GM18519 (cell line): Measurements from ENCODE around the gene ZCRB1.
"Not testable (repeated sequence)": the region's sequence is repeated elsewhere in the genome, so short reads cannot be mapped to it uniquely, and the experiment has no call there.

Experiments
- ATAC-seq: cut with Tn5 transposase; IDR thresholded peaks from one replicate; pipeline ENCODE4 v1.9.1; 2021; ENCODE audit warnings: mild to moderate bottlenecking, moderate library complexity; ENCODE audit not compliant: unreplicated experiment, low FRiP score

ZCRB1 gene

GRCh38 chr12:42332301-42333285 lies 6.7 kb upstream of the ZCRB1 start:
- peak; percentile 78 for ATAC-seq

DNA sequence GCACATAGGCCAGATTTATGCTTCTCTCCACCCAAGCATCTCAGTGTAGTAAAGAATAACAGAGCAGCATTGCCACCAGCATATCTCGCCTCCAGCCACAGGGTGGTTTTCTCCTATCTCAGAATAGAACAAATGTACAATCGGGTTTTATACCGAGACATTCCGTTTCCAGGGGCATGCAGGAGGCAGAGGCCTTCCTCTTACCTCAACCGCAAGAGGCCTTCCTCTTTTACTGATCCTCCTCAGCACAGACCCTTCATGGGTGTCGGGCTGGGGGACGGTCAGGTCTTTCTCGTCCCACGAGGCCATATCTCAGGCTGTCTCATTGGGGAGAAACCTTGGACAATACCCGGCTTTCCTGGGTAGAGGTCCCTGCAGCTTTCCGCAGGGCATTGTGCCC lies 4.2 kb upstream of the ZCRB1 start:
- ATAC-seq: not testable (repeated sequence)

DNA sequence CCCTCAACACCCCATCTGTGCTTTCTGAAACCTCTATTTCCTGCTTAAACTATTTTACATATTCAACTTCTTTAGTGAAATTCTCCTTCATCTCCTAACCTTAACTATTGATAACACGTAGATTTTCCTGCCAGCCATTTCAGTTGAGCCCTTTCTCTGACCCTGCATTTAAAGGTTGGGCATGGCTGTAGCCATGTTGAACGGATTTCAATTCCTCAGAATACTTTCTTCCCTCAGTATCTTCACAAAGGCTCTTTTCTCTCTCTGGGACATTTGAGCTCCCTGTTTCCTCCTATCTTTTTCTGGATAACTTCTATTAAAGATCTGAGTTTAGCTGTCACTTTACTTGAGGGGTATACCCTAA lies 1.3 kb upstream of the ZCRB1 start:
- ATAC-seq: no peak

GRCh38 chr12:42326541-42327226 lies 790 bp upstream of the ZCRB1 start:
- no peak for ATAC-seq

GRCh38 chr12:42325326-42325652 lies 605 bp downstream of the ZCRB1 start:
- no peak for ATAC-seq

DNA sequence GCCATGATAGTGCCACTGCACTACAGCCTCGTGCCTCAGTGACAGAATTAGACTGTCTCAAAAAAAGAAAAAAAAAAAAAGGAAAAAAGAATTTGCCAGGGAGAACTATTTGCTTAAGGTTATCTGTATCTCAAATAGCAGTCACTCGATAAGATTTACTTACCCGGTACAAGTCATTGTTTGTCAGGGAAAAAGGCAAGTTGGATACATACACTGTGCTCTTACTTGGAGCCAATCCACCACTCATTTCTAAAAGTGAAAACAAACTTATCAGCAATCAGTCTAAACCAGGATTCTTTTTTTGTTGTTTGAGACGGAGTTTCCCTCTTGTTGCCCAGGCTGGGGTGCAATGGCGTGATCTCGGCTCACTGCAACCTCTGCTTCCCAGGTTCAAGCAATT lies 2.0 kb downstream of the ZCRB1 start:
- ATAC-seq: no peak

GRCh38 chr12:42322567-42322966 lies 3.3 kb downstream of the ZCRB1 start:
- no peak for ATAC-seq

- no peak for ATAC-seq
Measured at GRCh38 chr12:42320796-42321195, 5.1 kb downstream of the ZCRB1 start.

- no peak for ATAC-seq
Measured at GRCh38 chr12:42315108-42315507, 10.8 kb downstream of the ZCRB1 start.

DNA sequence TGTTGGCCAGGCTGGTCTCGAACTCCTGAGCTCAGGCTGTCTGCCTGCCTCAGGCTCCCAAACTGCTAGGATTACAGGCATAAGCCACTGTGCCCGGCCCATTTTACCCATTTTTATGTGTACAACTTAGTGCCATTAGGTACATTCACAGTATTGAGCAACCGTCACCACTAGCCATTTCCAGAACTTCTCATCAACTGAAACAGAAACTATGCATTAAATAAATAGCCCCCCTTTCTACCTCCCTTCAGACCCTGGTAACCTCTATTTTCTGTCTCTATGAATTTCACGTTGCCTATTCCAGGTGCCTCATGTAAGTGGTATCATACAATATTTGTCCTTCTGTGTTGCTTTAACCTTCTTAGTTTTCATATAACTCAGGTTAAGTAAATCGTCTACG lies 15.9 kb downstream of the ZCRB1 start:
- ATAC-seq: no peak

DNA sequence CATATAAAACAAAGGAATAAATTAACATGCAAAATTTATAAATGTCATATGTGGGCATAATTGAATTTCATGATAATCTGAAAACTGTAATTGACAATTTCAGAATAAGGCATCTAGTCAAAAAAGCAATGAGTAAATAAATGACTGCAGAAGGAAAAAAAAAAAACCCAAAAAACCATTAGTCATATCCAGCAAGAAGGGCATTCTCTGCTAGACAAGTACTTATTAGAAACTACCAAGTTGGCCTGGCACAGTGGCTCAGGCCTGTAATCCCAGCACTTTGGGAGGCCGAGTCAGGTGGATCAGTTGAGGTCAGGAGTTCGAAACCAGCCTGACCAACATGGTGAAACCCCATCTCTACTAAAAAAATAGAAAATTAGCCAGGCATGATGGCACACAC lies 17.5 kb downstream of the ZCRB1 start:
- no peak for ATAC-seq

GRCh38 chr12:42306297-42306696 lies 19.6 kb downstream of the ZCRB1 start:
- no peak for ATAC-seq

DNA sequence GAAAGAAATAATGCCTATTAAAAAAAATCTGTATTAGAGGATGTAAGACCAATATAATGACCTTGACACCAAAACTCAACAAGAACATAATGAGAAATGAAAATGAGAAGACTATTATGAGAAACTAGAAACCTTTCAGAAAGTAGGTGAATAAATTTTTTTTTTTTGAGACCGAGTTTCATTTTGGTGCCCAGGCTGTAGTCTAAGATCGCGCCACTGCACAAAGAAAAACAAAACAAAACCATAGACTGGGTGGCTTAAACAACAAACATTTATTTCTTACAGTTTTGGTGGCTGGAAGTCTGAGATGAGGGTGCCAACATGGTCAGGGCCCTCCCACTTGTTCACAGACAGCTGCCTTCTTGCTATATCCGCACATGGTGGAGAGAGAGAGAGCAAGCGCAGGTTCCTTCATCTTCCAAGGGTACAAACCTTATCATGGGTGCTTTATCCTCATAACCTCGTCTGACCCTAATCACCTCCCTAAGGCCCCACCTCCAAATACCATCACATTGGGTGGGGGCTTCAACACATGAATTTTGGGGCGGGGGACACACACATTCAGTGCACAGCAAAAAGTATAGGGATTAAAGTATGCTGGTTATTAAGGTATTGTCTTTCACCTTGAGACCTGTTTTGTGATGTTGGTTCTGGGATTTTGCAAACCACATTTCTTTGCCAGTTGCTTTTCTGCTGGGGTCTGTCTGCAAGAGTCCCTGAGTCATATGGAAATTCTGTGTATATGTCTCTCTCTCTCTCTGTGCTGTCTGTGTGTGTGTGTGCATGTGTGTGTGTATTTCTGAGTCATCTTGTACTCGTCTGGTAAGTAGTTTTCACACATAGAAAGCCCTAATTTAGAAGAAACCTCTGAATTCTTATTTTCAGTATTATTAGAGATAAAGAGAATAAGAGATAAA lies 26.2 kb downstream of the ZCRB1 start:
- peak; percentile 83 for ATAC-seq

DNA sequence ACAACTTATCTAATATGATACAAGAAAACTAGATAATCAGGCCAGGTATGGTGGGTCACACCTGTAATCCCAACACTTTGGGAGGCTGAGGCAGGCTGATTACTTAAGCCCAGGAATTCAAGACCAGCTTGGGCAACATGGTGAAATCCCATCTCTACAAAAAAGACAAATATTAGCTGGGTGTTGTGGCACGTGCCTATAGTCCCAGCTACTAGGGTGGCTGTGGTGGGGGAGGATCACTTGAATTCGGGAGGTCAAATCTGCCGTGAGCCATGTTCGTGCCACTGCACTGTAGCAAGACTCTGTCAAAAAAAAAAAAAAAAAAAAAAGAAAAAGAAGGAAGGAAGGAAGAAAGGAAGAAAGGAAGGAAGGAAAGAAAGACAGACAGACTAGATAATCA lies 27.0 kb downstream of the ZCRB1 start:
- no peak for ATAC-seq

DNA sequence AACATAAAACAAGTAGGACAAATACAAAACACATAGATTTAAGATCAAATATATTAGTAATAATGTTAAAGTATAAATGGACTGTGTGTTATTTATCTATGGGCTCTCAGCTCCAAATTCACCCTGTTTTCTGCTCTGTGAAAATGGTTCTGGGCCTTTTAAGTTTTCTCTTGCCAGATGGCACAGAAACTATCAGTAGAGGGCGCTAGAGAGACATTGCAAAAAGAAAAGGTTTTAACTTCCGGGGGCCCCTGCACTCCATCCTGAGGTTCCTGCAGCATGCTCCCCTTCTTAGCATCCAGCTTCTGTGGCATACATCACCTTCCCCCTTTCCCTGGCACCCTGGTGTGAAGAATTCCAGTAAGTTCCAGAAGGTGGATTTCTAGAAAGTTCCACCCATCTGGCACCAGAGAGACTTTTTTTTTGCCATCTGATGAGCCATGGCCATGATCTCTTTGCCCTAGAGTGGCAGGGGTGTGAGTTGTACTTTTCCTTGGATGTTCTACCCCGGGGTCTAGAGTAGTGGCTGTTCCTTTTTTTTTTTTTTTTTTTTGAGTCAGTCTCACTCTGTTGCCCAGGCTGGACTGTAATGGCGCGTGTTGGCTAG lies 29.3 kb downstream of the ZCRB1 start:
- ATAC-seq: no peak

DNA sequence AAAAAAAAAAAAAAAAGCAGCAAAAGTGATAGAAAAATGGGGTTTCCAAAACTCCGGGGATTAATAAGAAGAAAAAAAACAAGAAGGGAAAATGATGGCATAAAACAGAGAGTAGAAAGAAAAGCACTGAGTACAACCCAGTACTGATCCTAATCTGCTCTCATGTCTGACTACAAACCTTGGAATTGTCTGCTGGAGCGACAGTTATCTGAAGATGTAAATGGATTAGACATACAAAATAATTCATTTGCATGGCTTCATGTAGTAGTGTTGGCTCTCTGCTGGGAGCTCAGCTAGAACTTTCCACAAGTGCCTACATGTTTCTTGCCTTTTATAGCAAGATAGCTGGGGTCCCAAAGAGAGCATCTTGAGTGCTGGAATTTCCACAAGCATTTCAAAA lies 34.2 kb downstream of the ZCRB1 start:
- no peak for ATAC-seq

DNA sequence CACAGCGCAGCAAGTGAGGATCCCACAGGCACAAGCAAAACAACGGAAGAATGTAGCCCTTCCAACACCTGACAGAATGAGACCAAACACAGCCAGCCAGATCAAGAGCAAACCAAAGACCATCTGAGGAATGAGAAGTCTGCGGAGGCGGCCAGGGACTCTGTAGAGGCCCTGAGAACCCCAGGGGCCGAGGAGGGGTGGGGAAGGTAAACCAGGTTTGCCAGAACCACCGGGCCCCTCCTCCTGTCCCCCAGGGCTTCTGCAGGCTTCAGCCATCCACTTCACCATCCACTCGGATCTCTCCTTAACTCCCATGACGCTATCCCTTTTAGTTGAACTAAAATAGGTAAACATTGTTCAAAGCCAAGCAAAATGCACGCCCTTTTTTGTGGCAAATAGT lies 37.4 kb downstream of the ZCRB1 start:
- ATAC-seq: no peak

DNA sequence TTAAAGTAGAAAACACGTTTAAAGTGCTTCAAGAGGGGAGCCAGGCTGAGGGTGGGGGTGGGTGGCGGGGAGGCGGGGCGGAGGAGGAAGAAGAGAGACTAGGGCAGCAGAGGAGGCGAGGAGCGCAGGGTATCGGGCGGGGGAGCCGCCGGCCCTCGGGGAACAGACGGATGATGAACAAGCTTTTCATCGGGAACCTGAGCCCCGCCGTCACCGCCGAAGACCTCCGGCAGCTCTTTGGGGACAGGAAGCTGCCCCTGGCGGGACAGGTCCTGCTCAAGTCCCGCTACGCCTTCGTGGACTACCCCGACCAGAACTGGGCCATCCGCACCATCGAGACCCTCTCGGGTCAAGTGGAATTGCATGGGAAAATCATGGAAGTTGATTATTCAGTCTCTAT lies 39.2 kb downstream of the ZCRB1 start:
- no peak for ATAC-seq

DNA sequence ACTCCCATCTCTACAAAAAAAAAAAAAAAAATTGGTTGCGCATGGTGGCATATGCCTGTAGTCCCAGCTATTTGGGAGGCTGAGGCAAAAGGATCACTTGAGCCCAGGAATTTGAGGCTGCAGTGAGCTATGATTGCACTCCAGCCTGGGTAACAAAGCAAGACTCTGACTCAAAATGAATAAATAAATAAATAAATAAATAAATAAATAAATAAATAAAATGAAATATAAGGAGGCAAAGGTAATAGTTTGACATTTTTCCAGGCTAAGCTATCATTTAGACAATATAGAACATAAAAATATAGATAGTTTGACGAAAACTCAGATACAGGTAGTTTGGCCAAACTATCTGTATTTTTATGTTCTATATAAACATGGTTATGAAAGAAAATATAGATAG lies 40.5 kb downstream of the ZCRB1 start:
- no peak for ATAC-seq

DNA sequence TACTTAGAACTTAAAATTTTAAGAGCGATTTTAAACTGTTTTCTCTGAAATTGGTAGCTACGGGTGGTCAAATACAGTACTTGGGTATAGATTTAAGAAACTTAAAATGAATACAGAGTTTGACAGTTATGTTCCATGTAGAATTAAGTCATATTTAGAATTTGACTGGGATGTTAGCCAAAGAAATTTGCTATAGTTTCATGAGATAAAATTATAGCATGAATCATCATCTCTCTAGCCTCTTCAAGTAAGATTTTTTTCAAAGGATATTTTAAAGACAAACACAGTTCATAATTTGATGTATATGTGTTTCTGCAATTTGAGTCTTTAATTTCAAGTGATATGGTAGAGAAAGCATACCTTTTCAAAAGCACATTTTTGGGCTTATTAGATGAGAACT lies 41.0 kb downstream of the ZCRB1 start:
- ATAC-seq: no peak

- peak; percentile 40 for ATAC-seq
Measured at GRCh38 chr12:42284157-42284556, 41.7 kb downstream of the ZCRB1 start.
